SK-N-SH treated with all-trans-retinoic acid at 6 μM for 48 hours (cell line): Measurements from ENCODE around the gene LTBP3.

Experiments
- ATAC-seq: fragments of 200-7000 bp; cut with Tn5 transposase; 3 replicates; pipeline ENCODE4 v1.9.1; 2020; ENCODE audit warnings: mild to moderate bottlenecking, moderate library complexity
- ARNTL ChIP-seq: fragments of 450-650 bp; formaldehyde crosslinking; IDR thresholded peaks from 2 replicates; pipeline ENCODE4 v1.5.0; 2020; ENCODE audit warnings: low read depth, mild to moderate bottlenecking, moderate library complexity, borderline replicate concordance
- BACH2 ChIP-seq: fragments of 250-450 bp; sonication (Bioruptor Pico); IDR thresholded peaks from 2 replicates; pipeline ENCODE4 v1.9.0; 2021; ENCODE audit warnings: mild to moderate bottlenecking, borderline replicate concordance
- CSDC2 ChIP-seq: fragments of 250-450 bp; sonication (Bioruptor Pico); IDR thresholded peaks from 2 replicates; pipeline ENCODE4 v1.5.0; 2020; ENCODE audit warnings: mild to moderate bottlenecking, moderate library complexity
- ESRRG ChIP-seq: fragments of 250-450 bp; sonication (Bioruptor Pico); IDR thresholded peaks from 2 replicates; pipeline ENCODE4 v1.6.1; 2021; ENCODE audit warnings: mild to moderate bottlenecking
- GLIS3 ChIP-seq: fragments of 250-450 bp; sonication (Bioruptor Pico); IDR thresholded peaks from 2 replicates; pipeline ENCODE4 v1.5.0; 2020; ENCODE audit warnings: mild to moderate bottlenecking, moderate library complexity
- ISL1 ChIP-seq: fragments of 250-450 bp; sonication (Bioruptor Pico); IDR thresholded peaks from 2 replicates; pipeline ENCODE4 v2.1.2; 2022; ENCODE audit warnings: mild to moderate bottlenecking, moderate library complexity
- OSR1 ChIP-seq: fragments of 250-450 bp; sonication (Bioruptor Pico); IDR thresholded peaks from 2 replicates; pipeline ENCODE4 v1.8.0; 2022; ENCODE audit warnings: moderate library complexity, mild to moderate bottlenecking, inconsistent platforms
- PPARA ChIP-seq: fragments of 250-450 bp; sonication (Bioruptor Pico); IDR thresholded peaks from 2 replicates; pipeline ENCODE4 v1.5.0; 2020; ENCODE audit warnings: mild to moderate bottlenecking, borderline replicate concordance
- RARB ChIP-seq: fragments of 250-450 bp; sonication (Bioruptor Pico); IDR thresholded peaks from 2 replicates; pipeline ENCODE4 v1.8.0; 2021; ENCODE audit warnings: mild to moderate bottlenecking, moderate library complexity
- SNAI2 ChIP-seq: fragments of 250-450 bp; sonication (Bioruptor Pico); IDR thresholded peaks from 2 replicates; pipeline ENCODE4 v1.5.0; 2020; ENCODE audit warnings: mild to moderate bottlenecking, moderate library complexity
- TCF4 ChIP-seq: fragments of 250-450 bp; sonication (Bioruptor Pico); IDR thresholded peaks from 2 replicates; pipeline ENCODE4 v1.8.0; 2021; ENCODE audit warnings: mild to moderate bottlenecking, moderate library complexity, borderline replicate concordance
- TOX ChIP-seq: fragments of 250-450 bp; sonication (Bioruptor Pico); IDR thresholded peaks from 2 replicates; pipeline ENCODE4 v1.8.0; 2021; ENCODE audit warnings: mild to moderate bottlenecking, moderate library complexity, borderline replicate concordance
- ZC3H10 ChIP-seq: fragments of 250-450 bp; sonication (Bioruptor Pico); IDR thresholded peaks from 2 replicates; pipeline ENCODE4 v1.5.1; 2021; ENCODE audit warnings: mild to moderate bottlenecking, moderate library complexity
- ZFP3 ChIP-seq: fragments of 250-450 bp; sonication (Bioruptor Pico); IDR thresholded peaks from 2 replicates; pipeline ENCODE4 v1.5.0; 2020; ENCODE audit warnings: mild to moderate bottlenecking, moderate library complexity
- ZFP30 ChIP-seq: fragments of 450-650 bp; formaldehyde crosslinking; IDR thresholded peaks from 2 replicates; pipeline ENCODE4 v1.5.0; 2022; ENCODE audit warnings: mild to moderate bottlenecking, moderate library complexity
- ZNF565 ChIP-seq: fragments of 450-650 bp; formaldehyde crosslinking; conservative IDR thresholded peaks from 2 replicates; pipeline ENCODE4 v1.5.0; 2020; ENCODE audit warnings: low read depth, mild to moderate bottlenecking, moderate library complexity
- ZNF70 ChIP-seq: fragments of 450-650 bp; formaldehyde crosslinking; IDR thresholded peaks from 2 replicates; pipeline ENCODE4 v1.5.0; 2020; ENCODE audit warnings: mild to moderate bottlenecking, moderate library complexity
- ZNF8 ChIP-seq: fragments of 450-650 bp; formaldehyde crosslinking; IDR thresholded peaks from 2 replicates; pipeline ENCODE4 v1.5.0; 2020; ENCODE audit warnings: mild to moderate bottlenecking, moderate library complexity
- TF ChIP-seq, protein P1 (sequence below): fragments of 250-450 bp; sonication (Bioruptor Pico); IDR thresholded peaks from 2 replicates; pipeline ENCODE4 v1.5.1; 2021; ENCODE audit warnings: mild to moderate bottlenecking, moderate library complexity
- TF ChIP-seq, protein P2 (sequence below): fragments of 250-450 bp; sonication (Bioruptor Pico); IDR thresholded peaks from 2 replicates; pipeline ENCODE4 v1.8.0; 2021; ENCODE audit warnings: low read depth, mild to moderate bottlenecking, moderate library complexity, borderline replicate concordance
- TF ChIP-seq, protein P3 (sequence below): fragments of 250-450 bp; sonication (Bioruptor Pico); IDR thresholded peaks from 2 replicates; pipeline ENCODE4 v1.5.1; 2020; ENCODE audit warnings: low read depth, mild to moderate bottlenecking, moderate library complexity

The LTBP3 gene

DNA sequence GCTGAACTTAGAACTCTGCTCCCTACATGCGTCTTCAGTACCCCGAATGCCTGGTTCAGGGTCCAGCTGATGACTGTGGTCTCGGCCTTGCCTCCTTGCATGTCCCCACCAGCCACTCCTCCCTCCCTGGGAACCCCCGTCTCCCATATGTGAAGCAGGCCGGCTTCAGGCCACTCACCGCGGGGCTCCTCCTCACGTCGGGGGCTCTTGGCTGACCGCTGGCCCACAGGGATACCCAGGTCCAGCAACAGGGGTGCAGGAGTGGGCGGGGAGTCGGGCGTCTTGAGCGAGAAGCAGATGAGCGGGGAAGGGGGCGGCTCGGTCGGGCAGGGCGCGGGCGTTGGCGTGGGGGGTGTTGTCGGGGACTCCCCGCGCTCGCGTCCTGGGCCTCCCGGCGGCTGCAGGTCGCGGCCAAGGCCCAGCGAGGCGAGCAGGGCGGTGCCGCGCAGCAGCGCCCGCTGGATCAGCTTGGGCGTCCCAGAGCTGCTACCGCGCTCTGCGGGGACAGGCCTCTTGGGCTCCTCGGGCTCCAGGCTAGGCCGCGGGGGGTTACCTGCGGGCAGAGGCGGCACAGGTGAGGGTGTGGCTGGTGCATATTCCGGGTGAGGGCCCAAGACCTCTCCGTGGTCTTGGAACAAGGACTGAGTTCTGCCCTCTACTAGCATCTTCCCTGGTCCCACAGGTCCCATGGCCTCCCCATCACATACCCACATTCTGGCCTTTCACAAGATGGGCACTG lies 41.2 kb upstream of the LTBP3 start:
- TF ChIP-seq ARNTL (CRISPR knock-in tag) (no peak), ZFP3 (CRISPR knock-in tag) (no peak), ZNF70 (CRISPR knock-in tag) (no peak)
- ATAC-seq: no peak

GRCh38 chr11:65598258-65598699 lies 40.1 kb upstream of the LTBP3 start:
- TF ChIP-seq ZFP30 (CRISPR knock-in tag) (no peak), CSDC2 (CRISPR knock-in tag) (no peak), TOX (CRISPR knock-in tag) (no peak), ISL1 (CRISPR knock-in tag) (no peak), SNAI2 (CRISPR knock-in tag) (no peak)
- TF ChIP-seq, protein P1, sequence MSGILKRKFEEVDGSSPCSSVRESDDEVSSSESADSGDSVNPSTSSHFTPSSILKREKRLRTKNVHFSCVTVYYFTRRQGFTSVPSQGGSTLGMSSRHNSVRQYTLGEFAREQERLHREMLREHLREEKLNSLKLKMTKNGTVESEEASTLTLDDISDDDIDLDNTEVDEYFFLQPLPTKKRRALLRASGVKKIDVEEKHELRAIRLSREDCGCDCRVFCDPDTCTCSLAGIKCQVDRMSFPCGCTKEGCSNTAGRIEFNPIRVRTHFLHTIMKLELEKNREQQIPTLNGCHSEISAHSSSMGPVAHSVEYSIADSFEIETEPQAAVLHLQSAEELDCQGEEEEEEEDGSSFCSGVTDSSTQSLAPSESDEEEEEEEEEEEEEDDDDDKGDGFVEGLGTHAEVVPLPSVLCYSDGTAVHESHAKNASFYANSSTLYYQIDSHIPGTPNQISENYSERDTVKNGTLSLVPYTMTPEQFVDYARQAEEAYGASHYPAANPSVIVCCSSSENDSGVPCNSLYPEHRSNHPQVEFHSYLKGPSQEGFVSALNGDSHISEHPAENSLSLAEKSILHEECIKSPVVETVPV (CRISPR knock-in tag): no peak
- ATAC-seq: no peak

DNA sequence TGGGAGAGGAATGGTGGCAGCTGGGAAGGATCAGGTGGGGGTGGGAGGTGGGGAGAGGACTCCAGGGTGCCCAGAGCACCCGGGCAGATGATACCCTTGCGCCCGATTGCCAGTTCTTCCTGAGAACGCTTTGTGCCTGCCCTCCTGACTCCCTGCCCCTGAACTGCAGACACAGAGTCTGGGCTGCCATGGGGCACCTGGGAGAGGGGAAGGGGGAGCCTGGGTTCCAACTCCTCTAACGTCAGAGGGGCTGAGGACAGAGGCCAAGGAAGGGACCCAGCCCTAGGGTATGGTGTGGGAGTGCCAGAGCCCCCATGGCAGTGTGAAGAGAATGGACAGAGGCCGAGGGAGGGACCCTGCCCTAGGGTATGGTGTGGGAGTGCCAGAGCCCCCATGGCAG lies 38.4 kb upstream of the LTBP3 start:
- ATAC-seq: no peak
- TF ChIP-seq PPARA (CRISPR knock-in tag) (no peak), ISL1 (CRISPR knock-in tag) (no peak), ESRRG (CRISPR knock-in tag) (no peak), BACH2 (no peak), GLIS3 (CRISPR knock-in tag) (no peak), TOX (CRISPR knock-in tag) (no peak), RARB (CRISPR knock-in tag) (no peak), CSDC2 (CRISPR knock-in tag) (no peak), ZC3H10 (CRISPR knock-in tag) (no peak), ZNF565 (CRISPR knock-in tag) (no peak), SNAI2 (CRISPR knock-in tag) (no peak), OSR1 (CRISPR knock-in tag) (no peak), ZFP3 (CRISPR knock-in tag) (no peak)
- TF ChIP-seq, protein P2, sequence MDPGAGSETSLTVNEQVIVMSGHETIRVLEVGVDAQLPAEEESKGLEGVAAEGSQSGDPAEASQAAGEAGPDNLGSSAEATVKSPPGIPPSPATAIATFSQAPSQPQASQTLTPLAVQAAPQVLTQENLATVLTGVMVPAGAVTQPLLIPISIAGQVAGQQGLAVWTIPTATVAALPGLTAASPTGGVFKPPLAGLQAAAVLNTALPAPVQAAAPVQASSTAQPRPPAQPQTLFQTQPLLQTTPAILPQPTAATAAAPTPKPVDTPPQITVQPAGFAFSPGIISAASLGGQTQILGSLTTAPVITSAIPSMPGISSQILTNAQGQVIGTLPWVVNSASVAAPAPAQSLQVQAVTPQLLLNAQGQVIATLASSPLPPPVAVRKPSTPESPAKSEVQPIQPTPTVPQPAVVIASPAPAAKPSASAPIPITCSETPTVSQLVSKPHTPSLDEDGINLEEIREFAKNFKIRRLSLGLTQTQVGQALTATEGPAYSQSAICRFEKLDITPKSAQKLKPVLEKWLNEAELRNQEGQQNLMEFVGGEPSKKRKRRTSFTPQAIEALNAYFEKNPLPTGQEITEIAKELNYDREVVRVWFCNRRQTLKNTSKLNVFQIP (CRISPR knock-in tag): no peak
- TF ChIP-seq, protein P1 (CRISPR knock-in tag): no peak
- TF ChIP-seq, protein P3, sequence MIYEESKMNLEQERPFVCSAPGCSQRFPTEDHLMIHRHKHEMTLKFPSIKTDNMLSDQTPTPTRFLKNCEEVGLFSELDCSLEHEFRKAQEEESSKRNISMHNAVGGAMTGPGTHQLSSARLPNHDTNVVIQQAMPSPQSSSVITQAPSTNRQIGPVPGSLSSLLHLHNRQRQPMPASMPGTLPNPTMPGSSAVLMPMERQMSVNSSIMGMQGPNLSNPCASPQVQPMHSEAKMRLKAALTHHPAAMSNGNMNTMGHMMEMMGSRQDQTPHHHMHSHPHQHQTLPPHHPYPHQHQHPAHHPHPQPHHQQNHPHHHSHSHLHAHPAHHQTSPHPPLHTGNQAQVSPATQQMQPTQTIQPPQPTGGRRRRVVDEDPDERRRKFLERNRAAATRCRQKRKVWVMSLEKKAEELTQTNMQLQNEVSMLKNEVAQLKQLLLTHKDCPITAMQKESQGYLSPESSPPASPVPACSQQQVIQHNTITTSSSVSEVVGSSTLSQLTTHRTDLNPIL (CRISPR knock-in tag): no peak

DNA sequence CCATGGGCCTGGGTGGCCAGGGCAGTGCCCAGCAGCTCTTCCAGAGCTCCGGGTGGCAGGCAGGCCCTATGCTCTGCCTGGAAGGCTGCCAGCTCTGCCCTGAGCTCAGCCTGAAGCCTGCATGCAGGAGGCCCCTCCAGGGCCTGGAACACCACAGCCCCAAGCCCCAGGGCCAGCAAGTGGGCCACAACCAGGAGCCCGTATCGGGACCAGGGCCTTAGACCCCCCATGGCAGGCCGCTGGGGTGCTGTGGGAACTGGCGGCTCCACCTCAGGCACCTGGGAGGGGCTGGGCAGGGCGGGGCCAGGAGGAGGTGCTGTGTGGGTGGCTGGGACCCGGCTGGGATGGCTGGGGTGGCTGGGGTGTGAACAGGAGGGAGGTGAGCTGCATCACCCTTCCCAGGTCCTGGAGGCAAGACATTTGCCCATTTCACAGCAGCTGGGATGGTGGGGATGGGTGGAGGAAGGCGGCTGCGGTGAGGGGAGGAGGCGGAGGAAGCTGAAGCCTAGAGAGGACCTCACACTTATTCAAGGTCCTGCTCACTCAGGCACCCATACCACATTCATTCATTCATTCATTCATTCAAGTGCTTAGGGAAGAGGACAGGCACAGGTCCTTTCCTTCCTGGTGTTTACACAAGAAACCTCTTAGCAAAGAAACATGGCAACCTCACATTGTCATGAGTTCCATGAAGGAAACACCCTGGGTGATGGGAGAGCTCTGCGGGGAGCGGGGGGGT lies 37.6 kb upstream of the LTBP3 start, which contains the start of gene KCNK7:
Gene KCNK7 (minus strand): TSS at position 258 of the 739 bp plus-strand sequence. CDS start 28 bp downstream, at position 230.
- peak; percentile 34 for ATAC-seq
- TF ChIP-seq TCF4 (CRISPR knock-in tag) (no peak), GLIS3 (CRISPR knock-in tag) (no peak), TOX (CRISPR knock-in tag) (no peak), ZNF565 (CRISPR knock-in tag) (no peak), ZFP3 (CRISPR knock-in tag) (no peak), CSDC2 (CRISPR knock-in tag) (no peak), ARNTL (CRISPR knock-in tag) (no peak), ZNF8 (no peak), RARB (CRISPR knock-in tag) (no peak), OSR1 (CRISPR knock-in tag) (no peak), ZNF70 (CRISPR knock-in tag) (no peak)
- TF ChIP-seq, protein P2 (CRISPR knock-in tag): no peak
- TF ChIP-seq, protein P1 (CRISPR knock-in tag): no peak
